GM12878 (cell line): ENCODE data around the gene PITRM1. TPM values are rescaled to one million over a fixed set of nuclear protein-coding genes. Genes with fewer than 3 reads are reported as not detected.

Experiments used
- ATAC-seq: fragments of 200-7000 bp; cut with Tn5 transposase; 3 replicates; pipeline ENCODE4 v1.9.1; 2020; ENCODE audit warnings: mild to moderate bottlenecking, moderate library complexity
- BruUV-seq: library from RNA; stranded (reverse); fragments of 400-500 nt; replicated peaks from 2 replicates; lab custom pipeline; 2021; lab: Mats Ljungman, UMichigan
- CTCF ChIA-PET: fragments of 300-600 bp; sonication (Branson Sonifier 250); formaldehyde crosslinking; extraction: SDS; loops from one replicate; lab custom pipeline; 2021; ENCODE audit warnings: inconsistent platforms; lab: Yijun Ruan, JAX
- POLR2A ChIA-PET: fragments of 350-600 bp; formaldehyde crosslinking; extraction: SDS; loops from one replicate; lab custom pipeline; 2021; ENCODE audit warnings: inconsistent platforms; lab: Charles Lee
- RAD21 ChIA-PET: fragments of 300-600 bp; sonication (Branson Sonifier 250); formaldehyde crosslinking; loops from one replicate; lab custom pipeline; 2023; ENCODE audit warnings: antibody characterized with exemption; ENCODE audit not compliant: unreplicated experiment; lab: Charles Lee
- SMC1A ChIA-PET: fragments of 300-600 bp; sonication (Branson Sonifier 250); formaldehyde crosslinking; loops from one replicate; lab custom pipeline; 2023; ENCODE audit not compliant: unreplicated experiment, uncharacterized antibody; lab: Charles Lee
- DNase-seq: peaks from one replicate; pipeline ENCODE4 v3.0.0-alpha.2; 2011; ENCODE audit warnings: low read depth, low spot score
- FAIRE-seq: peaks from 3 replicates; lab custom pipeline; 2011; peaks lifted over from hg19 to GRCh38; lab: Jason Lieb, UNC
- H2AFZ ChIP-seq: 2 replicates; pipeline ENCODE4 v1.6.0; 2011; ENCODE audit warnings: low read depth, low read length, control low read depth; ENCODE audit not compliant: control insufficient read depth
- H3K27ac ChIP-seq: 2 replicates; pipeline ENCODE4 v1.5.1; 2011; ENCODE audit warnings: control low read depth; ENCODE audit not compliant: control insufficient read depth, insufficient read depth
- H3K27me3 ChIP-seq, 2 experiments: replicated peaks in 1 of 2; 2 replicates each; pipeline versions ENCODE4 v1.6.0 to v1.6.1; 2011; ENCODE audit warnings: low read length in 1 of 2; ENCODE audit not compliant: control insufficient read depth in 2 of 2, insufficient read depth in 2 of 2
- H3K36me3 ChIP-seq, 2 experiments: 2 replicates each; pipeline ENCODE4 v1.5.1; 2011; ENCODE audit warnings: low read length in 1 of 2; ENCODE audit not compliant: control insufficient read depth in 2 of 2, insufficient read depth in 2 of 2
- H3K4me1 ChIP-seq: 2 replicates; pipeline ENCODE4 v1.6.1; 2011; ENCODE audit warnings: mild to moderate bottlenecking, low read length, moderate library complexity, mixed read lengths; ENCODE audit not compliant: control insufficient read depth, insufficient read depth
- H3K4me2 ChIP-seq: 2 replicates; pipeline ENCODE4 v1.6.0; 2011; ENCODE audit warnings: control low read depth; ENCODE audit not compliant: control insufficient read depth, insufficient read depth
- H3K4me3 ChIP-seq: fragments of 200-600 bp; sonication (generic); 2 replicates; pipeline ENCODE4 v1.5.1; 2016
- H3K79me2 ChIP-seq: 2 replicates; pipeline ENCODE4 v1.6.0; 2011; ENCODE audit warnings: low read length; ENCODE audit not compliant: control insufficient read depth, insufficient read depth
- H3K9ac ChIP-seq: 2 replicates; pipeline ENCODE4 v1.8.0; 2011; ENCODE audit warnings: low read length, control low read depth, mixed read lengths; ENCODE audit not compliant: control insufficient read depth, insufficient read depth
- H3K9me3 ChIP-seq: replicated peaks from 3 replicates; pipeline ENCODE4 v1.5.1; 2011; ENCODE audit warnings: mild to moderate bottlenecking, low read length; ENCODE audit not compliant: control insufficient read depth, insufficient read depth
- H4K20me1 ChIP-seq: 2 replicates; pipeline ENCODE4 v1.6.0; 2011; ENCODE audit not compliant: control insufficient read depth, insufficient read depth
- BCL11A ChIP-seq: IDR thresholded peaks from 2 replicates; pipeline ENCODE4 v1.6.1; 2011; ENCODE audit warnings: low read depth, low read length
- BRCA1 ChIP-seq: IDR thresholded peaks from 2 replicates; pipeline ENCODE4 v1.6.1; 2011; ENCODE audit warnings: low read depth, low read length, improper control_type of control experiment
- CEBPB ChIP-seq, 2 experiments: fragments of 150-350 bp in 1 of 2; IDR thresholded peaks; 2 replicates each; pipeline ENCODE4 v1.6.1; 2012 to 2014; ENCODE audit warnings: low read depth in 2 of 2, low read length in 2 of 2, borderline replicate concordance in 1 of 2, inconsistent platforms in 1 of 2
- E2F8 ChIP-seq: fragments of 450-650 bp; IDR thresholded peaks from 2 replicates; pipeline ENCODE4 v1.6.1; 2018; ENCODE audit warnings: mild to moderate bottlenecking, low read depth, moderate library complexity; ENCODE audit not compliant: partially characterized antibody
- EGR1 ChIP-seq, 2 experiments: IDR thresholded peaks; 1 replicate in 1 of 2; 2 replicates in 1 of 2; pipeline ENCODE4 v1.6.1; 2011 to 2012; ENCODE audit warnings: low read depth in 2 of 2, low read length in 2 of 2, borderline replicate concordance in 1 of 2, mild to moderate bottlenecking in 1 of 2, moderate library complexity in 1 of 2
- LARP7 ChIP-seq: fragments of 450-650 bp; IDR thresholded peaks from 2 replicates; pipeline ENCODE4 v1.6.1; 2017; ENCODE audit warnings: mild to moderate bottlenecking
- MAX ChIP-seq: IDR thresholded peaks from 2 replicates; pipeline ENCODE4 v1.6.1; 2012; ENCODE audit warnings: low read depth, low read length, improper control_type of control experiment
- MTA3 ChIP-seq: IDR thresholded peaks from 2 replicates; pipeline ENCODE4 v1.6.1; 2012; ENCODE audit warnings: low read length, inconsistent platforms, borderline replicate concordance
- NFIC ChIP-seq: IDR thresholded peaks from 2 replicates; pipeline ENCODE4 v1.6.1; 2012; ENCODE audit warnings: low read depth, mild to moderate bottlenecking, inconsistent platforms, low read length, moderate library complexity
- PAX8 ChIP-seq: fragments of 450-650 bp; IDR thresholded peaks from 2 replicates; pipeline ENCODE4 v1.6.1; 2017; ENCODE audit warnings: mild to moderate bottlenecking, moderate library complexity
- PML ChIP-seq: IDR thresholded peaks from 2 replicates; pipeline ENCODE4 v1.6.1; 2012; ENCODE audit warnings: low read length, inconsistent platforms
- PRDM15 ChIP-seq: fragments of 450-650 bp; formaldehyde crosslinking; IDR thresholded peaks from 2 replicates; pipeline ENCODE4 v1.4.0; 2020; ENCODE audit warnings: mild to moderate bottlenecking, moderate library complexity
- SIX5 ChIP-seq: IDR thresholded peaks from 2 replicates; pipeline ENCODE4 v1.6.1; 2011; ENCODE audit warnings: mild to moderate bottlenecking, low read depth, low read length, moderate library complexity; ENCODE audit not compliant: severe bottlenecking
- STAT3 ChIP-seq: IDR thresholded peaks from 2 replicates; pipeline ENCODE4 v1.6.1; 2011; ENCODE audit warnings: low read depth, low read length, improper control_type of control experiment
- YY1 ChIP-seq: IDR thresholded peaks from 2 replicates; pipeline ENCODE4 v1.6.1; 2011; ENCODE audit warnings: low read depth, mild to moderate bottlenecking, low read length
- ZZZ3 ChIP-seq: IDR thresholded peaks from 2 replicates; pipeline ENCODE4 v1.6.1; 2011; ENCODE audit warnings: low read depth; ENCODE audit not compliant: control insufficient read depth, insufficient read length
- WGBS: methylation state at CpG from one replicate; pipeline ENCODE4 v1.1.6; 2016; ENCODE audit warnings: low lambda C conversion rate; ENCODE audit not compliant: insufficient replicate concordance, insufficient coverage; ENCODE audit errors: missing lambda C conversion rate; 5-methylcytosine and 5-hydroxymethylcytosine counted together
- in situ Hi-C: fragments of 300-500 bp; cut with MboI; formaldehyde crosslinking; loops from 9 replicates; pipeline ENCODE4 v1.14.3; 2018; ENCODE audit warnings: mixed read lengths
- intact Hi-C: fragments of 100-400 bp; cut with micrococcal nuclease; formaldehyde crosslinking; loops from one replicate; pipeline ENCODE4 v1.14.2; 2022; ENCODE audit not compliant: unreplicated experiment
- polyA plus RNA-seq, 11 experiments: library from polyadenylated mRNA; depleted of rRNA in 4 of 11; unstranded in 6 of 11; stranded (reverse) in 5 of 11; fragments of >200 nt; fragmentation: Nextera tagmentation in 4 of 11; fragmentation: Illumina TruSeq in 1 of 11; extraction: Ambion mirVana in 4 of 11; extraction: Trizol in 1 of 11; gene quantifications; 1 replicate in 1 of 11; 2 replicates in 10 of 11; pipeline versions ENCODE4 v1.2.1 to v1.2.3, GENCODE V29; 2011 to 2016; ENCODE audit warnings: inconsistent platforms in 2 of 11, missing spikeins in 2 of 11, low read depth in 1 of 11
- total RNA-seq, 4 experiments: library from RNA; depleted of rRNA in 3 of 4; stranded (reverse); fragments of >200 nt in 3 of 4; fragmentation: Illumina TruSeq in 1 of 4; extraction: Trizol in 1 of 4; gene quantifications; 2 replicates each; pipeline versions ENCODE4 v1.2.1 to v1.2.3, GENCODE V29; 2013 to 2021

PITRM1 gene
- total and polyA plus RNA-seq, 10 of the 15 experiments (the other 5 are each of a cell fraction or from before 2014, with no cell fraction given), result 15.5 to 53.0 (median 45.0) TPM

GRCh38 chr10:3148041-3148440 is 24.5 kb downstream of the PITRM1 start (continued):
- TF ChIP-seq STAT3 (no peak), PAX8 (no peak), SIX5 (no peak), LARP7 (no peak), BRCA1 (no peak), ZZZ3 (no peak), EGR1 (IDR thresholded peaks at IDR 0.05; ENCODE audit: borderline replicate concordance in 1 of 2, low read depth in 2 of 2, low read length in 2 of 2) (no peak), PML (no peak), NFIC (no peak), BCL11A (no peak), PRDM15 (CRISPR knock-in tag) (no peak)

- Histone ChIP-seq H3K79me2 (no peaks in the 10 kb centered on the region), H4K20me1 (no peaks in the 10 kb centered on the region), H3K9ac (no peak overlapping the region), H3K4me1 (no peaks in the 10 kb centered on the region), H2AFZ (no peak overlapping the region), H3K9me3 (no peaks in the 10 kb centered on the region), H3K4me3 (no peak overlapping the region), H3K27ac (no peak overlapping the region), H3K36me3 (peaks cover 12 to 17% of the 10 kb centered on the region in 2 experiments), H3K27me3 (no peaks in the 10 kb centered on the region), H3K4me2 (no peak overlapping the region)
- ChIA-PET SMC1A (no interaction called here), RAD21 (no interaction called here), CTCF (no interaction called here), POLR2A (no interaction called here)
- no peak for ATAC-seq
- intact Hi-C loops (no loop called here), in situ Hi-C loops (no loop called here)
- DNase-seq, result no peak
- WGBS, result 95% methylated on average over 17 of the region's 17 CpGs
- BruUV-seq, result no TSS peak
- FAIRE-seq, result no peak
- TF ChIP-seq CEBPB (IDR thresholded peaks at IDR 0.05; ENCODE audit: borderline replicate concordance in 1 of 2, low read depth in 2 of 2, low read length in 2 of 2), result no peak
- no peak for TF ChIP-seq MTA3
- TF ChIP-seq YY1, result no peak
- no peak for TF ChIP-seq MAX
- no peak for TF ChIP-seq E2F8
These were observed 25.3 kb downstream of the PITRM1 start for GRCh38 chr10:3147117-3147820.
